WTC11 (cell line): Measurements from ENCODE around the gene CNIH3. TPM values are rescaled to one million over a fixed set of nuclear protein-coding genes. Genes with fewer than 3 reads are reported as not detected.

Experiments
- ATAC-seq: fragments of 200-7000 bp; cut with Tn5 transposase; 2 replicates; pipeline ENCODE4 v1.10.0; 2021; ENCODE audit warnings: mild to moderate bottlenecking, moderate library complexity
- CTCF ChIA-PET: fragments of 300-600 bp; sonication (Branson Sonifier 250); formaldehyde crosslinking; loops from one replicate; lab custom pipeline; 2021; ENCODE audit warnings: antibody characterized with exemption; lab: Charles Lee
- POLR2A ChIA-PET: fragments of 350-600 bp; sonication (Branson Sonifier 250); formaldehyde crosslinking; loops from one replicate; lab custom pipeline; 2021; ENCODE audit warnings: antibody characterized with exemption; lab: Charles Lee
- DNase-seq: peaks from one replicate; pipeline ENCODE4 v3.0.0; 2021; ENCODE audit warnings: low spot score
- H3K27ac Mint-ChIP-seq: 2 replicates; pipeline ENCODE4 v1.8.0; 2021; ENCODE audit warnings: mixed read lengths
- H3K27me3 Mint-ChIP-seq: 2 replicates; pipeline ENCODE4 v1.8.0; 2021; ENCODE audit warnings: low read depth, mild to moderate bottlenecking, moderate library complexity, mixed read lengths
- H3K36me3 Mint-ChIP-seq: 2 replicates; pipeline ENCODE4 v1.8.0; 2021; ENCODE audit warnings: mixed read lengths
- H3K4me1 Mint-ChIP-seq: 2 replicates; pipeline ENCODE4 v1.8.0; 2022; ENCODE audit warnings: mixed read lengths
- H3K4me3 Mint-ChIP-seq: 2 replicates; pipeline ENCODE4 v1.8.0; 2021; ENCODE audit warnings: mild to moderate bottlenecking, moderate library complexity, mixed read lengths
- H3K9me3 Mint-ChIP-seq: 2 replicates; pipeline ENCODE4 v1.8.0; 2021; ENCODE audit warnings: mixed read lengths
- ATF1 ChIP-seq: sonication (generic); formaldehyde crosslinking; IDR thresholded peaks from 2 replicates; pipeline ENCODE4 v1.8.1; 2023; ENCODE audit warnings: mild to moderate bottlenecking, moderate library complexity, missing genetic modification reagents
- NFATC4 ChIP-seq: fragments of 250-450 bp; sonication (Bioruptor Pico); IDR thresholded peaks from 2 replicates; pipeline ENCODE4 v1.9.0; 2021; ENCODE audit warnings: mild to moderate bottlenecking
- RELA ChIP-seq: sonication (generic); formaldehyde crosslinking; IDR thresholded peaks from 2 replicates; pipeline ENCODE4 v1.8.1; 2022; ENCODE audit warnings: missing genetic modification reagents, mild to moderate bottlenecking, borderline replicate concordance
- SP1 ChIP-seq: sonication (generic); formaldehyde crosslinking; conservative IDR thresholded peaks from 2 replicates; pipeline ENCODE4 v1.8.1; 2022; ENCODE audit warnings: missing genetic modification reagents
- TEAD1 ChIP-seq: sonication (generic); formaldehyde crosslinking; IDR thresholded peaks from 2 replicates; pipeline ENCODE4 v1.8.0; 2022; ENCODE audit warnings: mild to moderate bottlenecking, missing genetic modification reagents
- ZNF671 ChIP-seq: fragments of 250-450 bp; sonication (Bioruptor Pico); IDR thresholded peaks from 2 replicates; pipeline ENCODE4 v1.8.0; 2021; ENCODE audit warnings: mild to moderate bottlenecking
- total RNA-seq: library from RNA; stranded (reverse); gene quantifications from 3 replicates; pipeline ENCODE4 v1.2.3, GENCODE V29; 2021
- TF ChIP-seq, protein P1 (sequence below): fragments of 200-600 bp; IDR thresholded peaks from 2 replicates; pipeline ENCODE4 v1.8.0; 2022; ENCODE audit warnings: antibody characterized with exemption
- TF ChIP-seq, protein P2 (sequence below): fragments of 250-450 bp; sonication (Bioruptor Pico); IDR thresholded peaks from 2 replicates; pipeline ENCODE4 v1.9.0; 2021; ENCODE audit warnings: mild to moderate bottlenecking, borderline replicate concordance
- TF ChIP-seq, protein P3 (sequence below): sonication (generic); formaldehyde crosslinking; IDR thresholded peaks from 2 replicates; pipeline ENCODE4 v1.8.0; 2023; ENCODE audit warnings: missing genetic modification reagents
- TF ChIP-seq, protein P4 (sequence below): sonication (generic); formaldehyde crosslinking; IDR thresholded peaks from 2 replicates; pipeline ENCODE4 v1.8.1; 2022; ENCODE audit warnings: mild to moderate bottlenecking, moderate library complexity, missing genetic modification reagents
- TF ChIP-seq, protein P5 (sequence below): sonication (generic); formaldehyde crosslinking; IDR thresholded peaks from 2 replicates; pipeline ENCODE4 v1.8.0; 2023; ENCODE audit warnings: missing genetic modification reagents, mild to moderate bottlenecking, borderline replicate concordance
- TF ChIP-seq, protein P6 (sequence below): sonication (generic); formaldehyde crosslinking; IDR thresholded peaks from 2 replicates; pipeline ENCODE4 v1.8.1; 2022; ENCODE audit warnings: missing genetic modification reagents, borderline replicate concordance
- TF ChIP-seq, protein P7 (sequence below): fragments of 250-450 bp; sonication (Bioruptor Pico); IDR thresholded peaks from 2 replicates; pipeline ENCODE4 v1.9.0; 2021; ENCODE audit warnings: mild to moderate bottlenecking
- TF ChIP-seq, protein P8 (sequence below): sonication (generic); formaldehyde crosslinking; IDR thresholded peaks from 2 replicates; pipeline ENCODE4 v1.8.1; 2023; ENCODE audit warnings: mild to moderate bottlenecking, moderate library complexity, missing genetic modification reagents

CNIH3 gene
- total RNA-seq, 1 experiment from 2014 or later = 8.1 TPM

DNA sequence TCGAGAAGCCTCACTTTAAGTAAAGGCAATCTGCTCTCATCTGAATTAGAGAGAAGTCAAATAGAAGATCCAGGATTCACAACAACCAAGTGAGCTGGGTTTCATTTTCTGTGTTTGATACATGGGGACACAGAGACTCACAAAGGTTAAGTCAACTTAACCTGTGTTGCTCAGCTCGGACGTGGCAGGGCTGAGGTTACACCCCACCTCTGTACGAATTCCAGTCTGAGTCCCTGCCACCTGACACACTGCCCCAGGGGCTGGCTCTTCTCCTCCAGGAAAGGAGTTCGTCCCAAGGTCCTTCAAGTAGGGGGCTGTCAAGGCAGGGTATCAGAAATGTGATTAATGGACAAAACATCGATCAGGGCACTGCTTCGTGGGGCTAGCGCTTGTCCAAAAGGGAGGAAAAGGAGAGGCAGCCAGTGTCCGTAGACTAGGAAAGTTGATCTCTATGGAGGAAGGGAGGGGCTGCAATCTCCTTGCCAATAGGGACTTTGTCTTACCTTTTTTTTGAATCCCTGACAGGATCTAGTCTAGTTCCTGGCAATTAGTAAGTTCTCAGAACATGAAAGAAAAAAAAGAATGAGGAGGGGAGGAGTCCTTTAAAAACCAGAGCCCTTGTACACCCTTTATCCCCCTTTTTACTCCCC is 116.4 kb downstream of the CNIH3 start (continued):
- TF ChIP-seq, protein P1, sequence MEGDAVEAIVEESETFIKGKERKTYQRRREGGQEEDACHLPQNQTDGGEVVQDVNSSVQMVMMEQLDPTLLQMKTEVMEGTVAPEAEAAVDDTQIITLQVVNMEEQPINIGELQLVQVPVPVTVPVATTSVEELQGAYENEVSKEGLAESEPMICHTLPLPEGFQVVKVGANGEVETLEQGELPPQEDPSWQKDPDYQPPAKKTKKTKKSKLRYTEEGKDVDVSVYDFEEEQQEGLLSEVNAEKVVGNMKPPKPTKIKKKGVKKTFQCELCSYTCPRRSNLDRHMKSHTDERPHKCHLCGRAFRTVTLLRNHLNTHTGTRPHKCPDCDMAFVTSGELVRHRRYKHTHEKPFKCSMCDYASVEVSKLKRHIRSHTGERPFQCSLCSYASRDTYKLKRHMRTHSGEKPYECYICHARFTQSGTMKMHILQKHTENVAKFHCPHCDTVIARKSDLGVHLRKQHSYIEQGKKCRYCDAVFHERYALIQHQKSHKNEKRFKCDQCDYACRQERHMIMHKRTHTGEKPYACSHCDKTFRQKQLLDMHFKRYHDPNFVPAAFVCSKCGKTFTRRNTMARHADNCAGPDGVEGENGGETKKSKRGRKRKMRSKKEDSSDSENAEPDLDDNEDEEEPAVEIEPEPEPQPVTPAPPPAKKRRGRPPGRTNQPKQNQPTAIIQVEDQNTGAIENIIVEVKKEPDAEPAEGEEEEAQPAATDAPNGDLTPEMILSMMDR = no peak
- TF ChIP-seq SP1 (CRISPR knock-in tag) (no peak), ATF1 (no peak), RELA (no peak), NFATC4 (CRISPR knock-in tag) (no peak), TEAD1 (CRISPR knock-in tag) (no peak)
- TF ChIP-seq, protein P2, sequence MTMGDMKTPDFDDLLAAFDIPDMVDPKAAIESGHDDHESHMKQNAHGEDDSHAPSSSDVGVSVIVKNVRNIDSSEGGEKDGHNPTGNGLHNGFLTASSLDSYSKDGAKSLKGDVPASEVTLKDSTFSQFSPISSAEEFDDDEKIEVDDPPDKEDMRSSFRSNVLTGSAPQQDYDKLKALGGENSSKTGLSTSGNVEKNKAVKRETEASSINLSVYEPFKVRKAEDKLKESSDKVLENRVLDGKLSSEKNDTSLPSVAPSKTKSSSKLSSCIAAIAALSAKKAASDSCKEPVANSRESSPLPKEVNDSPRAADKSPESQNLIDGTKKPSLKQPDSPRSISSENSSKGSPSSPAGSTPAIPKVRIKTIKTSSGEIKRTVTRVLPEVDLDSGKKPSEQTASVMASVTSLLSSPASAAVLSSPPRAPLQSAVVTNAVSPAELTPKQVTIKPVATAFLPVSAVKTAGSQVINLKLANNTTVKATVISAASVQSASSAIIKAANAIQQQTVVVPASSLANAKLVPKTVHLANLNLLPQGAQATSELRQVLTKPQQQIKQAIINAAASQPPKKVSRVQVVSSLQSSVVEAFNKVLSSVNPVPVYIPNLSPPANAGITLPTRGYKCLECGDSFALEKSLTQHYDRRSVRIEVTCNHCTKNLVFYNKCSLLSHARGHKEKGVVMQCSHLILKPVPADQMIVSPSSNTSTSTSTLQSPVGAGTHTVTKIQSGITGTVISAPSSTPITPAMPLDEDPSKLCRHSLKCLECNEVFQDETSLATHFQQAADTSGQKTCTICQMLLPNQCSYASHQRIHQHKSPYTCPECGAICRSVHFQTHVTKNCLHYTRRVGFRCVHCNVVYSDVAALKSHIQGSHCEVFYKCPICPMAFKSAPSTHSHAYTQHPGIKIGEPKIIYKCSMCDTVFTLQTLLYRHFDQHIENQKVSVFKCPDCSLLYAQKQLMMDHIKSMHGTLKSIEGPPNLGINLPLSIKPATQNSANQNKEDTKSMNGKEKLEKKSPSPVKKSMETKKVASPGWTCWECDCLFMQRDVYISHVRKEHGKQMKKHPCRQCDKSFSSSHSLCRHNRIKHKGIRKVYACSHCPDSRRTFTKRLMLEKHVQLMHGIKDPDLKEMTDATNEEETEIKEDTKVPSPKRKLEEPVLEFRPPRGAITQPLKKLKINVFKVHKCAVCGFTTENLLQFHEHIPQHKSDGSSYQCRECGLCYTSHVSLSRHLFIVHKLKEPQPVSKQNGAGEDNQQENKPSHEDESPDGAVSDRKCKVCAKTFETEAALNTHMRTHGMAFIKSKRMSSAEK (CRISPR knock-in tag) = no peak
- TF ChIP-seq, protein P3, sequence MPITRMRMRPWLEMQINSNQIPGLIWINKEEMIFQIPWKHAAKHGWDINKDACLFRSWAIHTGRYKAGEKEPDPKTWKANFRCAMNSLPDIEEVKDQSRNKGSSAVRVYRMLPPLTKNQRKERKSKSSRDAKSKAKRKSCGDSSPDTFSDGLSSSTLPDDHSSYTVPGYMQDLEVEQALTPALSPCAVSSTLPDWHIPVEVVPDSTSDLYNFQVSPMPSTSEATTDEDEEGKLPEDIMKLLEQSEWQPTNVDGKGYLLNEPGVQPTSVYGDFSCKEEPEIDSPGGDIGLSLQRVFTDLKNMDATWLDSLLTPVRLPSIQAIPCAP (CRISPR knock-in tag) = no peak
- TF ChIP-seq, protein P4, sequence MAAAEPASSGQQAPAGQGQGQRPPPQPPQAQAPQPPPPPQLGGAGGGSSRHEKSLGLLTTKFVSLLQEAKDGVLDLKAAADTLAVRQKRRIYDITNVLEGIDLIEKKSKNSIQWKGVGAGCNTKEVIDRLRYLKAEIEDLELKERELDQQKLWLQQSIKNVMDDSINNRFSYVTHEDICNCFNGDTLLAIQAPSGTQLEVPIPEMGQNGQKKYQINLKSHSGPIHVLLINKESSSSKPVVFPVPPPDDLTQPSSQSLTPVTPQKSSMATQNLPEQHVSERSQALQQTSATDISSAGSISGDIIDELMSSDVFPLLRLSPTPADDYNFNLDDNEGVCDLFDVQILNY (CRISPR knock-in tag) = no peak

DNA sequence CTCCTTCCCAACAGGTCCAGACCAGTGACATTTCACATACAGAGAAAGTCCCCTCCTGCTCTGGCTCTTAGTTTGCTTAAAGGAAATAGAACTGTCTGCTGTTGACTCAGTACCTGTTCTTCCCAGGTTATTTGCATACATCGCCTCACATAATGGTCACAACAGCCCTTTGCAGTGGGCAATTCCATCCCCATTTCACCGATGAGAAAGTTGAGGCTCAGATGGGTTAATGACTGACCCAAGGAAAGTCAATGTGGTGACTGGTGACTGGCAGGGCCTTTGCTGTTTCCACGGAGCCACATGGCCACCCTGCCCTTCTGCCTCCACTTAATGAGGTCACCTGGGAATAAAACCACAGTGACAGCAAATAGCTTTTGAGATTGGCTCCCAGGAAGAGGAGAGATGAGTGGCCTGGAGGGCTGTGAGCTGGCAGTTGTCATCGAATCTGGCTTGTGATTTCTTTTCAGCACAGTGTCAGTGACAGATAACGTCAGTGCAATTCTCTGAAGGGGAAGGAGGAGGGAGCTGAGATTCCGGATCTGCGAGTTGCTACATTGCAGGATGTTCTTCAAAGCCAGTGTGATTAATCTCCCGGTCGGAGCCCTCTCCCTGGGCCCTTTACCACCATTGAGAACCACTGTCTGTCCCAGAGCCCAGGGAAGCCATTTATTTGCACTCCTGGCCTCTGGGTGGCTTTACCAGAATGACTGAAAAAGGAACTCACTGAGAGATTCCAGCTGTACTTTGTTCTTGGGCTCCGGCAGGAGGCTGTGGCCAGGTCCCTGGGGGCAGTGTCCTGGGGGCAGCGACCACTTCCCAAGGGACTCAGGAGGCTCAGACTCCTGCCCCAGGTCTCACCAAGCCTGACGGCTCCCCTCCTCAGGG is 117.2 kb downstream of the CNIH3 start:
- H3K4me1 Mint-ChIP-seq = peaks cover 57% of the 10 kb centered on the region
- H3K36me3 Mint-ChIP-seq = no peaks in the 10 kb centered on the region
- ChIA-PET POLR2A (no interaction called here), CTCF (interaction anchor here (0.8 to 5.3 kb wide), 4 partner anchors 32 to 119 kb away, joined by 3 to 42 read pairs (median 7); no protein-coding TSS in a partner anchor)
- no peak overlapping the region for H3K4me3 Mint-ChIP-seq
- ATAC-seq (no peak), DNase-seq (no peak)
- H3K27ac Mint-ChIP-seq = no peak overlapping the region
- no peaks in the 10 kb centered on the region for H3K27me3 Mint-ChIP-seq
- no peaks in the 10 kb centered on the region for H3K9me3 Mint-ChIP-seq
- no peak for TF ChIP-seq ZNF671 (CRISPR knock-in tag)
- TF ChIP-seq, protein P5, sequence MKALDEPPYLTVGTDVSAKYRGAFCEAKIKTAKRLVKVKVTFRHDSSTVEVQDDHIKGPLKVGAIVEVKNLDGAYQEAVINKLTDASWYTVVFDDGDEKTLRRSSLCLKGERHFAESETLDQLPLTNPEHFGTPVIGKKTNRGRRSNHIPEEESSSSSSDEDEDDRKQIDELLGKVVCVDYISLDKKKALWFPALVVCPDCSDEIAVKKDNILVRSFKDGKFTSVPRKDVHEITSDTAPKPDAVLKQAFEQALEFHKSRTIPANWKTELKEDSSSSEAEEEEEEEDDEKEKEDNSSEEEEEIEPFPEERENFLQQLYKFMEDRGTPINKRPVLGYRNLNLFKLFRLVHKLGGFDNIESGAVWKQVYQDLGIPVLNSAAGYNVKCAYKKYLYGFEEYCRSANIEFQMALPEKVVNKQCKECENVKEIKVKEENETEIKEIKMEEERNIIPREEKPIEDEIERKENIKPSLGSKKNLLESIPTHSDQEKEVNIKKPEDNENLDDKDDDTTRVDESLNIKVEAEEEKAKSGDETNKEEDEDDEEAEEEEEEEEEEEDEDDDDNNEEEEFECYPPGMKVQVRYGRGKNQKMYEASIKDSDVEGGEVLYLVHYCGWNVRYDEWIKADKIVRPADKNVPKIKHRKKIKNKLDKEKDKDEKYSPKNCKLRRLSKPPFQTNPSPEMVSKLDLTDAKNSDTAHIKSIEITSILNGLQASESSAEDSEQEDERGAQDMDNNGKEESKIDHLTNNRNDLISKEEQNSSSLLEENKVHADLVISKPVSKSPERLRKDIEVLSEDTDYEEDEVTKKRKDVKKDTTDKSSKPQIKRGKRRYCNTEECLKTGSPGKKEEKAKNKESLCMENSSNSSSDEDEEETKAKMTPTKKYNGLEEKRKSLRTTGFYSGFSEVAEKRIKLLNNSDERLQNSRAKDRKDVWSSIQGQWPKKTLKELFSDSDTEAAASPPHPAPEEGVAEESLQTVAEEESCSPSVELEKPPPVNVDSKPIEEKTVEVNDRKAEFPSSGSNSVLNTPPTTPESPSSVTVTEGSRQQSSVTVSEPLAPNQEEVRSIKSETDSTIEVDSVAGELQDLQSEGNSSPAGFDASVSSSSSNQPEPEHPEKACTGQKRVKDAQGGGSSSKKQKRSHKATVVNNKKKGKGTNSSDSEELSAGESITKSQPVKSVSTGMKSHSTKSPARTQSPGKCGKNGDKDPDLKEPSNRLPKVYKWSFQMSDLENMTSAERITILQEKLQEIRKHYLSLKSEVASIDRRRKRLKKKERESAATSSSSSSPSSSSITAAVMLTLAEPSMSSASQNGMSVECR (CRISPR knock-in tag) = no peak
- TF ChIP-seq, protein P1 = no peak
- TF ChIP-seq, protein P6, sequence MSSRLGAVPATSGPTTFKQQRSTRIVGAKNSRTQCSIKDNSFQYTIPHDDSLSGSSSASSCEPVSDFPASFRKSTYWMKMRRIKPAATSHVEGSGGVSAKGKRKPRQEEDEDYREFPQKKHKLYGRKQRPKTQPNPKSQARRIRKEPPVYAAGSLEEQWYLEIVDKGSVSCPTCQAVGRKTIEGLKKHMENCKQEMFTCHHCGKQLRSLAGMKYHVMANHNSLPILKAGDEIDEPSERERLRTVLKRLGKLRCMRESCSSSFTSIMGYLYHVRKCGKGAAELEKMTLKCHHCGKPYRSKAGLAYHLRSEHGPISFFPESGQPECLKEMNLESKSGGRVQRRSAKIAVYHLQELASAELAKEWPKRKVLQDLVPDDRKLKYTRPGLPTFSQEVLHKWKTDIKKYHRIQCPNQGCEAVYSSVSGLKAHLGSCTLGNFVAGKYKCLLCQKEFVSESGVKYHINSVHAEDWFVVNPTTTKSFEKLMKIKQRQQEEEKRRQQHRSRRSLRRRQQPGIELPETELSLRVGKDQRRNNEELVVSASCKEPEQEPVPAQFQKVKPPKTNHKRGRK (CRISPR knock-in tag) = no peak
- TF ChIP-seq, protein P7, sequence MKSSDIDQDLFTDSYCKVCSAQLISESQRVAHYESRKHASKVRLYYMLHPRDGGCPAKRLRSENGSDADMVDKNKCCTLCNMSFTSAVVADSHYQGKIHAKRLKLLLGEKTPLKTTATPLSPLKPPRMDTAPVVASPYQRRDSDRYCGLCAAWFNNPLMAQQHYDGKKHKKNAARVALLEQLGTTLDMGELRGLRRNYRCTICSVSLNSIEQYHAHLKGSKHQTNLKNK (CRISPR knock-in tag) = no peak
- TF ChIP-seq, protein P8, sequence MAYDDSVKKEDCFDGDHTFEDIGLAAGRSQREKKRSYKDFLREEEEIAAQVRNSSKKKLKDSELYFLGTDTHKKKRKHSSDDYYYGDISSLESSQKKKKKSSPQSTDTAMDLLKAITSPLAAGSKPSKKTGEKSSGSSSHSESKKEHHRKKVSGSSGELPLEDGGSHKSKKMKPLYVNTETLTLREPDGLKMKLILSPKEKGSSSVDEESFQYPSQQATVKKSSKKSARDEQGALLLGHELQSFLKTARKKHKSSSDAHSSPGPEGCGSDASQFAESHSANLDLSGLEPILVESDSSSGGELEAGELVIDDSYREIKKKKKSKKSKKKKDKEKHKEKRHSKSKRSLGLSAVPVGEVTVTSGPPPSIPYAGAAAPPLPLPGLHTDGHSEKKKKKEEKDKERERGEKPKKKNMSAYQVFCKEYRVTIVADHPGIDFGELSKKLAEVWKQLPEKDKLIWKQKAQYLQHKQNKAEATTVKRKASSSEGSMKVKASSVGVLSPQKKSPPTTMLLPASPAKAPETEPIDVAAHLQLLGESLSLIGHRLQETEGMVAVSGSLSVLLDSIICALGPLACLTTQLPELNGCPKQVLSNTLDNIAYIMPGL (CRISPR knock-in tag) = no peak
